ENCODE data around the gene CNNM1. TPM values are rescaled to one million over a fixed set of nuclear protein-coding genes. Genes with fewer than 3 reads are reported as not detected.

Gene CNNM1
- total and polyA plus RNA-seq, 12 donors = 0.07 to 2.0 (median 1.2) TPM; not detected in 1

DNA sequence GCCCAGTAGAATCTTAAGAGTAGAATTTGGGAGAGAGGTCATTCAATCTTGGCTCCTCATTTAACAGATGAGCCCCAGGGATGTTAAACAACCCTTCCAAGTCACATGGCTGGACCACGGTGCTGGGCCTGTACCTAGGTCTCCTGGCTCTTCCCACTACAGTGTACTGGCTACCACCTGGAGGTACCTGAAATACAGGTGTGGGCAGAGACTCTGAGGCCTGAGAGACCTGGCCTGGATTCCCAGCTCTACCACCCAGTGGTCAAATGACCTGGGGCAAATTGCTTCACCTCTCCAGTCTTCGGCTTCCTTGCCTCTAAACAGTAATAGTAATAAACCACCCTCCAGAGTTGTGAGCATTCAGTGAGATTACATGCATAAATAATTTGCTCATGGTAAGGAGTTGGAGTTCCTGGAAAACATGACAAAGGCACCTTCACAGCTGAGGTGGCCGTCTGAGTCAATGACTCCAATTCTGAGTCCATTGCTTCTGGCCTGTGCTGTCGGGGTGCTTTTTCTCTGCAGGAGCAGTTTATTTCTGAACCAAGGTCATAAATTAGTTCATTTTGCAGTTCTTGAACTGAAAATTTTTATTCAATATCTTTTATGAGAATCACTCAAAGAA lies 98.5 kb downstream of the CNNM1 start:
- H3K4me3 ChIP-seq = no peak overlapping the region
- TF ChIP-seq, protein P1, sequence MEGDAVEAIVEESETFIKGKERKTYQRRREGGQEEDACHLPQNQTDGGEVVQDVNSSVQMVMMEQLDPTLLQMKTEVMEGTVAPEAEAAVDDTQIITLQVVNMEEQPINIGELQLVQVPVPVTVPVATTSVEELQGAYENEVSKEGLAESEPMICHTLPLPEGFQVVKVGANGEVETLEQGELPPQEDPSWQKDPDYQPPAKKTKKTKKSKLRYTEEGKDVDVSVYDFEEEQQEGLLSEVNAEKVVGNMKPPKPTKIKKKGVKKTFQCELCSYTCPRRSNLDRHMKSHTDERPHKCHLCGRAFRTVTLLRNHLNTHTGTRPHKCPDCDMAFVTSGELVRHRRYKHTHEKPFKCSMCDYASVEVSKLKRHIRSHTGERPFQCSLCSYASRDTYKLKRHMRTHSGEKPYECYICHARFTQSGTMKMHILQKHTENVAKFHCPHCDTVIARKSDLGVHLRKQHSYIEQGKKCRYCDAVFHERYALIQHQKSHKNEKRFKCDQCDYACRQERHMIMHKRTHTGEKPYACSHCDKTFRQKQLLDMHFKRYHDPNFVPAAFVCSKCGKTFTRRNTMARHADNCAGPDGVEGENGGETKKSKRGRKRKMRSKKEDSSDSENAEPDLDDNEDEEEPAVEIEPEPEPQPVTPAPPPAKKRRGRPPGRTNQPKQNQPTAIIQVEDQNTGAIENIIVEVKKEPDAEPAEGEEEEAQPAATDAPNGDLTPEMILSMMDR (IDR thresholded peaks at IDR 0.05) = no peak
- TF ChIP-seq POLR2A (IDR thresholded peaks at IDR 0.05) = no peak
- H3K9me3 ChIP-seq (replicated peaks in 1 of 3) = no peaks in the 10 kb centered on the region
- H3K36me3 ChIP-seq (replicated peaks in 1 of 2) = no peaks in the 10 kb centered on the region
- intact Hi-C loops (cut with DNase I) = no loop called here
- H3K27ac ChIP-seq = no peak overlapping the region
- WGBS, 4 donors = 67 to 75% (median 71%) methylated on average over 4 of the region's 4 CpGs
- peak in 2 of 7 donors; percentile 23 to 37 for DNase-seq
- peaks cover 20 to 22% of the 10 kb centered on the region in 2 donors for H3K4me1 ChIP-seq (replicated peaks in 1 of 2)
- H3K27me3 ChIP-seq = no peaks in the 10 kb centered on the region

DNA sequence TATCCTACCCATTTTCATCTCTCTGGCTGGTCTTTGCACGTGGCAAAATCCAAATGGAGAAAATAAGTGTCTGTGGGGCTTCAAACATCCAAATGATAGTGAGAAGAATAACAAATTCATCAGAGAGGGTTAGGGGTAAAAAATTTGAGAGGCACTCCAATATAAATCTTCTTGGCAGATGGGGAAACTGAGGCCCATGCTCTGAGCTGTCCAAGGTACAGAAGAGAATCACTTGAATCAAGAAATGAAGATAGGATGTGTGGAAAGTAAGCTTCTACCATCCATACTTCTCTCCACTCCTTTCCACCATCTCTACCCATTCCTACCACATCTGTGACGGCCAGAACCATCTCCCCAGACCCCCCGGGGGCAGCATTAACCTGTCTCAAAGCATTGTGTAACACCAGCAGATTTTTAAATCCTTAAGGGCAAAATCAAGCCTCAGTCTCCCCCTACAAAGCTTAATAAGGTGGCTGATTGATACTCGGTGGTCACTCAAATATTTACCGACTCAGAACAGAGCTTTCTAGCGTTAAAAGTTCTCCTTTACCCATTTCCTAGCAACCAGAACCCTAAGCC lies 100.5 kb downstream of the CNNM1 start:
- Histone ChIP-seq H3K4me1 (replicated peaks in 1 of 2) (peaks cover 20 to 33% of the 10 kb centered on the region in 2 donors), H3K9me3 (replicated peaks in 1 of 3) (no peaks in the 10 kb centered on the region), H3K36me3 (replicated peaks in 1 of 2) (peaks cover 0 to 7% of the 10 kb centered on the region in 2 donors), H3K27ac (peak overlapping the region in 1 of 5 donors; percentile 98), H3K27me3 (no peaks in the 10 kb centered on the region), H3K4me3 (peak overlapping the region in 3 of 4 donors; percentile 31 to 86 (median 86))
- TF ChIP-seq, protein P1 (IDR thresholded peaks at IDR 0.05) = no peak
- TF ChIP-seq POLR2A (IDR thresholded peaks at IDR 0.05) = no peak
- WGBS, 4 donors = 26 to 31% (median 29%) methylated on average over 6 of the region's 6 CpGs
- no peak for DNase-seq
- intact Hi-C loops (cut with DNase I) = loop anchor here in 1 of 2 donors (10.0 kb wide), 1 partner anchor 185 kb away; no protein-coding TSS in a partner anchor

DNA sequence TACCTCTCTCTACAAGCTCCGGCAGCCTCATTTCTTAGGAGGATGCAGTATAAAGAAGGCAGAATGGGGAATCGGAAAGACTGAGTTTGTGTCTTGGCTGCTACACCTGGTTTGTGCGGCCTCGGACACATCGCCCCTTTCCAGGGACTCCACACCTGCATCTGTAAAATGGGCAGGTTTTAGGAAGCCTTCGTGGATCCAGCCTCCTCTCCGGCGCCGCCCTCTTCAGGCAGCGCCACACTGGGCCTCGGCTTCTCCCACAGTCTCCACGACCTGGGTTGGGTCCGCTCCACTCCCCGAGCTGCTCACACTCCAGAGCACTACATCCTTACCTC lies 100.9 kb downstream of the CNNM1 start:
- WGBS, 4 donors = 7 to 11% (median 10%) methylated on average over 14 of the region's 14 CpGs
- no peak for DNase-seq
- intact Hi-C loops (cut with DNase I) = loop anchor here in 1 of 2 donors (10.0 kb wide), 1 partner anchor 185 kb away; no protein-coding TSS in a partner anchor
- H3K4me1 ChIP-seq (replicated peaks in 1 of 2) = peaks cover 20 to 36% of the 10 kb centered on the region in 2 donors
- H3K4me3 ChIP-seq = peak overlapping the region; percentile 31 to 86 (median 65)
- H3K36me3 ChIP-seq (replicated peaks in 1 of 2) = peaks cover 0 to 7% of the 10 kb centered on the region in 2 donors
- TF ChIP-seq POLR2A (IDR thresholded peaks at IDR 0.05) = no peak
- H3K27ac ChIP-seq = peak overlapping the region in 4 of 5 donors; percentile 34 to 98 (median 72)
- H3K9me3 ChIP-seq (replicated peaks in 1 of 3) = no peaks in the 10 kb centered on the region
- no peaks in the 10 kb centered on the region for H3K27me3 ChIP-seq

DNA sequence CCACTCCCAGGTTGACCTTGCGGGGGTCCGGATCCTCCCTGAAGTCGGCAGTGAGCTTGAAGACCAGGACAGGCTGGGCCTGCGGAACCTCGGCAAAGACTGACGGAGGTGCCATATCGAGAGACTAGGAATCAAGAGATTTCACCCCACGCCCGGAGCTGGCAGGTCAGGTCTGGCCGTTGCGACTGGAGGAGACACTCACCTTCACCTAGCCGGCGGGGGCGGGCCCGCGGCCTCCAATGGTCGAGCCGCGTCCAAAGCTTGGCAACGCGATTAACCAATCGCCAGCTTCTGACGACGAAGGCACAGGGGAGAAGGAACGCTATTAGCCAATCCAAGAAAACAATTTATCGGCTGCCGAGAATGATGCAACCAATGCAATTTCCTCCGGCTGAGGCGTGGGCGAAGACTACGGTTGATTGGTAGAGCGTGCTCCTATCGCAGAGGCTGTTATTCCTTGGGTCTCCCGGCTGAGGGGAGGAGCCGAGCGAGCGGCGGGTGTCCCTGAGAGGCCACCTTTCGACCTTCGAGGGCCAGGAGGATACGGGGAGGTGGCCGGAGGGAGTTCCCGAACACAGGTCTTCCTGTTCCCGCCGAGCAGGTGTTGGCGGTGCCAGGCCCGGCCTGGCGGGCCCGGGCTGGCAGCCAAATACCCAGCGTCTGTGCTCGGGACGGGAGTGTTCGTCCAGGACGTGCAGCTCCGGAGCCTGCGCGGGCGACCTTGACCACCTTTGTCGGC lies 101.5 kb downstream of the CNNM1 start, which contains the start of gene GOT1:
TSS of gene GOT1 (minus strand) at position 174 of the 739 bp plus-strand sequence. CDS start at position 115, 59 bp downstream.
- TF ChIP-seq POLR2A (IDR thresholded peaks at IDR 0.05) = peak; percentile 73 to 75
- TF ChIP-seq, protein P1 (IDR thresholded peaks at IDR 0.05) = no peak
- Histone ChIP-seq H3K4me3 (peak within 1 kb of the TSS; percentile 31 to 86 (median 65)), H3K27me3 (no peaks in the 10 kb centered on the region), H3K4me1 (replicated peaks in 1 of 2) (peaks cover 20 to 40% of the 10 kb centered on the region in 2 donors), H3K27ac (peak within 1 kb of the TSS; percentile 82 to 98 (median 92)), H3K36me3 (replicated peaks in 1 of 2) (peaks cover 0 to 7% of the 10 kb centered on the region in 2 donors), H3K9me3 (replicated peaks in 1 of 3) (no peaks in the 10 kb centered on the region)
- peak; percentile 94 to 99 (median 97) for DNase-seq
- 0 to 1% (median 0%) methylated on average over 19 to 59 of the region's 59 CpGs for WGBS, 4 donors
- intact Hi-C loops (cut with DNase I) = loop anchor here in 1 of 2 donors (10.0 kb wide), 1 partner anchor 184 kb away; no protein-coding TSS in a partner anchor
